HG03460 (cell line): ENCODE measurements around the gene STPG4.
A peak's percentile ranks its signal among the peaks of the same experiment; 100 is the strongest.
"Not testable (repeated sequence)": the region's sequence is repeated elsewhere in the genome, so short reads cannot be mapped to it uniquely, and the experiment has no call there.

Source experiments
- ATAC-seq: cut with Tn5 transposase; IDR thresholded peaks from one replicate; pipeline ENCODE4 v1.9.1; 2021; ENCODE audit not compliant: unreplicated experiment

STPG4 gene, protein sequence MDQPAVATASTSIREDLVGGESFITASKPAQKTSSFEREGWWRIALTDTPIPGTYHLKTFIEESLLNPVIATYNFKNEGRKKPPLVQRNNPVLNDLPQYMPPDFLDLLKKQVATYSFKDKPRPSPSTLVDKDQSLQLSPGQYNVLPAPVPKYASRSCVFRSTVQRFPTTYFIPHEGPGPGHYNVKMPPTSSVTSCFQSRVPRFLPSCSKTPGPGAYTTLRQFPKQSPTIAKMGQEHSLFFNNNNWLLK

DNA sequence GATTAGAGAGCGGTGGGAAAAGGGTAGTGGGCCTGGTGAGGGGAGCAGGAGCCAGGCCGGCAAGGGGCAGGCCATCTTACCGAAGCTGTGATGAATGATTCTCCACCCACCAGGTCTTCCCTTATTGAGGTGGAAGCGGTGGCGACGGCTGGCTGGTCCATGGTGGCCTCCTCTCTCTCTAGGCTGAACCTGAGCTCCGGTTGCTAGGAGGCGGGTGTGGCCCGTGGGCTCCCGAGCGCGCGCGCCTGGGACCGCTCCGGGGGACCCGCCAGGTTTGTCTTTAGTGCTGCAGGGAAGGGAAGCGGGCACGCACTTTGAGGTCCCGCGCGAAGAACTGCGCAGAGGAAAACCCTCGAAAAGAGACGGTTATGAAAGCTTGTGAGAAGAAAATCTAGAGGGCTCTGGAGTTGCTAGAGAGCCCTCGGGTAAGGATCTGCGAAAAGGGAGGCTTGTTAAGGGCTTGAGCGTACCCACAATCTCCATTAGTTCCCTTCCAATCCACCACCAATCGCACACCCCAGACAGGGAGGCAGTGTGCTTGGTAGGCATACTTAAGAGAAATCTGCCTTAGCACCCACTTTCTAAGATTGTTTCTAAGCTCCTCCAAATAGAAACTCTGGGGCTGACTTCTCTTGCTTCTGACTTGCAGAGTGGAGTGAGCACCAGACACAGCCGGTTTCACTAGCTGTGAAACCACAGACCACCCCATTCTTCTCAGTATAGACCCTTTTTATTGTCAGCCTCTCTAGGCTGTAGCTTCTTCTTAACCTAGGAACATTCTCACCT is at the start of gene STPG4:
STPG4 (minus strand) TSS at position 218 of the 786 bp plus-strand sequence; CDS start at position 161, 57 bp downstream.
- peak; percentile 64 for ATAC-seq

DNA sequence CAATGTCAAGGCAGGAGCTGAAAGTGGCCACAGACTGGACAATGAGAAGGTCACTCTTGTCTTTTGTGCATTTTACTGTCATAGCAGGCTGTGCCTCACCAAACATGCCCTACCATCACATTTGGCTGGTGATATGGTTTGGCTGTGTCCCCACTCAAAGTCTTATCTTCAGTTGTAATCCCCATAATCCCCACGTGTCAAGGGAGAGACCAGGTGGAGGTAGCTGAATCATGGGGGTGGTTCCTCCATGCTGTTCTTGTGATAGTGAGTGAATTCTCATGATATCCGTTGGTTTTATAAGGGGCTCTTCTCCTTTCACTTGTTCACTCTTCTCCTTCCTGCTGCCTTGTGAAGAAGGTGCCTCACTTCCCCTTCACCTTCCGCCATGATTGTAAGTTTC is 49.6 kb upstream of the STPG4 start:
- no peak for ATAC-seq

DNA sequence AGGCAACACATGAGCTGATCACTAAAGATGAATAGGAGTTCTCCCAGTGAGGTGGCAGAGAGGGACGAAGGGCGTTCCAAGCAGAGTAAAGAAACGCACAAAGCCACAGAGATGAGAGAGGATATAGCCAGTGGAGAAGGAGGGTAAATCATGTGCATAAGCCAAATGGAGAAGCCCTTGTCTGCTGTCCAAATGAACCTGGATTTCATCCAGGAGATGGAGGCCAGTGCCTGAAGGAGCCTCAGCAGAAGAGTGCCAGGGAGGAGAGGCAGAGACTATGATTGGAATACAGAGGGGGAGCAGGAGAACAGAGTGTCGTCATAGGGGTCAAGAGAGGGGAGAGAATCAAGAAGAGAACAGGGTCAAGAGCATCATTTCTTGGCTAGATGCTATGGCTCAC is 48.9 kb upstream of the STPG4 start:
- no peak for ATAC-seq

DNA sequence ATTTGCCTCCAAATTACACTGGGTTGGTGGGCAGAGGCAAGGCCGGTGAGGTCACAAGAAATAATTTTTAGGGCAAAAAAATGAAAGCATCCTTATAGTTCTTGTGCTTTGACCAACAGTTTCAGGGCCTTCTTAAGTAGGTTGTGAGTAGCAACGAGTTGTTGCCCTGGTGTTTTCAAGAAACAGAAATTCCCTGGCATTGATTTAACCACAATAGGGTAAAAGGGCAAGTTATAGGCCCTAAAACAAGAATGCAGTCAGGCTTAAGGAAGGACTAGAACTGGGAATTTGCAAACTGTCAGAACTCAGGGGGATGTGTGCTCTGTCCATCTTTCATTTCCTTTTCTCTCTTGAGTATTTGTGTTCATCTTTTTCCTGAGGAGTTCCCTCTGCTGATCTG is 46.1 kb upstream of the STPG4 start:
- no peak for ATAC-seq

DNA sequence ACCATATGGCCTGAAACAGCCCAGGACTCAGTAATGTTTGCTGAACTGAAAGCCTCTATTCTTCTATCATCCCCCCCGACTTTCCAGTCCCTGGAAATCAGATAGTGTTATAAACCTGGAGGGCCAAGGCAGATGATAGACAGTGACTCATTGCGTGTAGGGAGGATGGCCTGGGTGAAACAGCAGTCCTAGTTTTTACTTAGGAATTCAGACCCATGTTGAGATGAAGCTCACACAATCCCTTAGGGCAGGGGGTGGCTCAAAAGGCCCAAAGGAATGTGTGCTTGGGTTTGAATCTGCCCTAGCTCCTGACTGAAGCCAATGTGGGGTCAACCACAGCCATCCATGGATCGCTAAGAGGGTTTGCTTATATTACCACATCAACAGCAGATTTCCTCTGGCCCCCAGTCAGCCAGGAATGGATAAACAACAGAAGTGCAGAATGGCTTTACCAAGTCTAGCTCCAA is 43.9 kb upstream of the STPG4 start:
- ATAC-seq: no peak

DNA sequence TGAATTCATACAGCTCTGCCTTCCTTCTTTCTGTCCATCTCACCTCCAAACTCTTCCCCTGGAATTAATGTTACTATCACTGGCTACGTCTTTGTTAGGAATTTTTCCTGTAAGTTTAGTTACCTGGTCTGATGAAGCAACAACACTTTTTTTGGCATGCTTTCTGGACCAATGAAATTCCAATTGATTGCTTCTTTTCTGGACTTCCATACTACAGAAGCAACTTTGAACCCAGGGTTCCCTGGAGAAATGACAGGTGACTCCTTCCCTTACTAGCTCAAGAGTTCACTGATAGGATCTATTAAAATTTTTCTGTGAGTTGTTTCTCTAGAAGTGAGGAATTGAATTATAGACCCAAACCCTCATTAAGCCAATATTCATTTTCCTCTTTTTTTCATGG is 41.4 kb upstream of the STPG4 start:
- ATAC-seq: no peak

DNA sequence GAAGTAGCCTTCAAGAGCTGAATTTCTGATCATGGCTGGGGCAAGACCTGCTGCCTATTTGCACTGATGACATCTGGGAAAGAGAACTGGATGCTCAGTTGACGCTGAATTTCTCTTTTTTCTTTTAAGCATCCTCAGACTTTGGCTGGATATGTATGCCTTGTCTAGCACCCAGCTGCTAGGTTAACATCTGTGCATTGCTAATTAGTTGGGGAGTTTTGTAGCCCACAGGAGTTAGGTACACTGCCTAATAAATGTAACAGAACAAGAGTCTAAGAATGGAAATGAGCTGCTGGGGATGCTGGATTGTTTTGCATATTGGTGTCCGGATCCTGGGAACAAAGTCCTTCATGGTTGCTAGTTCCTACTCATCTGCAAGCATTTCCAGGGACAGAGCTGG is 40.9 kb upstream of the STPG4 start:
- ATAC-seq: no peak

DNA sequence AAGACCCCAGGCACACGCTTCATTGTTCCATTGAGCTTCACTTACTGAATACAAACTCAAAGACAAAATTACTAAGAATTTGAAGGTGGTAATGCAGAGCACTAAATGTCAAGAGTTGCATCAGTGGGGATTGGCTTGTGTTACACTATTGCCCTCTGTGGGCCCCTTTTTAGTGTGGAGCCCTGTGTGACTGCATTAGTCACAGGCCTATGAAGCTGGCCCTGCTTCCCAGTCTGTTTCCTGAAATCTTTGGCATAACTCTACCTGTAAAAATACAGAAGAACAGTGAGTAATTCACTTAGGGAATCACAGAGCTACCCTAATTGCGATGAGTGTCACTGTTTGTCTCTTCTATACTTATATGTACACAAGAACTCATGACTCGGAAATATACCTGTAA is 40.0 kb upstream of the STPG4 start:
- no peak for ATAC-seq

DNA sequence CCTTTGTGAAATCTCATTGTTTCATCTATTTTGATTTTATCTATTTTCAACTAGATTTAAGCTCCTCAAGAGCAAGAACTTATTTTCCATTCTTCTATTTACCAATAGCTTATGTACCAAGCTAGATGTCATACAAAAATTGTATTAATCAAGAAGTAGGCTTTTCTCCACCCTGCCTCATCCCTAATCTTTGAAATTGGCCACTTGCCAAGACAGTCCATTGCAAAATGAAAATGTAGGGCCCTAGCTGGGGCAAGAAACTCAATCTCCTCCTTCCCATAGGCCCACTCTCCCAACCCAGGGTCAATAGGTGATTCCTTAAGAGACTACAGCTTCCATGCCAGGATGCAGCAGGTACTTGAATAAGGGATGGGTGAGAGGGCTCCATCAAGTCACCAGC is 39.3 kb upstream of the STPG4 start:
- ATAC-seq: no peak

DNA sequence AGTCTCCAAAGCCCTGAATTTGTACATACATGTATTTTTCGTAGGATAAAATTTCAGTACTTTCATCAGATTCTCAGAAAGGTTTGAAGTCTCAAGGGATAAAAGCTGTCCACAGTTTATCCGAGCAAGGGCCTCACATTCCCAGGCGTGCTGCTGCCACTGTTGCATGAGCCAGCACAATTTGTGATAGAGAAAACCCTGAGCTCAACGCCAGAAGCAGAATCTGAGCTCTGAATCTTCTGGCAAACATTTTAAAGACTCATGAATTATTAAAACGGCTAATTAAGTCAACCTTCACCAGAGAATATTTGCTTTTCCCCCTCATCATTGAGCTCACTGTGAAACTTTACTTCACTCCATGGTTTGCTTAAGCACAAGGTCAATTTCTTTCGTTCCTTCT is 38.5 kb upstream of the STPG4 start:
- ATAC-seq: no peak

DNA sequence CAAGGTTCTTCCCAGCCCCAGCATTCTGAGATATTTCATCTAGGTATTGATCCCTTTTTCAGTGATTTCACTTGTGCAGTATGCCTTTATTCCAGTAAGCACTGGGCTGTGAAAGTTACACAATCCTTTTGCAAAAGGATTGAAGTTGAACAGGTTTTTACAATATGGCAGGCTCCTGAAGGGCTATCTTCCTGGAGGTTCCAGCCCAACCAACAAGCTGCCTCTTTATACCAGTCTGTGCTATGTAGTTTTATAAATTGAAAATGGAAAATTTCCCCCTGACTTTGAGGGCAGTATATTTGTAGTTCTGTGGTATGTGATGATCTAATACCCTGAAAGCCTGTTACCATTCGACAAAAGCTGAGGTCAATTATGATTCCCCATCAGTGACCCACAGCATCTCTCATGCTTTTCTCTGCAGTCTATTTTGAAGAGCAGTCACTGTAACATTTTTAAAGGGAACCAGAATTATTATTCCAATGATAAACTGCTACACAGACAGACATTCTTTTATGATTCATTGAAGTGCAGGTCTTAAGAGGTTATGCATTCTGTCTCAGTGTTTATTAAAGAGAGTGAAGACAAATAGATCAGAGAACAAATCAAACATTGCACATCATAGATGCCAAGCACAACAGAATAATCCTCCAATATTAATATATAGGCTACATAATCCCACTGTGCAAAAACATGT is 35.2 kb upstream of the STPG4 start:
- no peak for ATAC-seq

DNA sequence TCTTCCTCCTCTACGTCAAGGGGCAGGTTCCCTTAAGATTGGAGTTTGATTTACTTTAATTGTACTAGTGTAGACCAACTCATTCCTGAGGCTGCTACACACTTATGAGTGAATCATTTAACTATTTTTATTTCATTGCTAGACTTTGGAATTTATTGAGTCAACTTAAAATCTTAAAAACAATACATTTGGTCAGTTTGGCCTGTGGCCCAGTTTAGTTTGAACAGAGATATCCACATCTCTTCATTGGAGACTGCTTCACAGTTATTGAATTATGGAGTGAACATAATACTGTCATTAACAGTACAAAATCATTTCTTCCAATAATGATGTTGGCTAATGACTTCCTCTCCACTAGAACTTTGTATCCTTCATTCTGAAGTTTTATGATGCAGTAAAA is 34.5 kb upstream of the STPG4 start:
- no peak for ATAC-seq

DNA sequence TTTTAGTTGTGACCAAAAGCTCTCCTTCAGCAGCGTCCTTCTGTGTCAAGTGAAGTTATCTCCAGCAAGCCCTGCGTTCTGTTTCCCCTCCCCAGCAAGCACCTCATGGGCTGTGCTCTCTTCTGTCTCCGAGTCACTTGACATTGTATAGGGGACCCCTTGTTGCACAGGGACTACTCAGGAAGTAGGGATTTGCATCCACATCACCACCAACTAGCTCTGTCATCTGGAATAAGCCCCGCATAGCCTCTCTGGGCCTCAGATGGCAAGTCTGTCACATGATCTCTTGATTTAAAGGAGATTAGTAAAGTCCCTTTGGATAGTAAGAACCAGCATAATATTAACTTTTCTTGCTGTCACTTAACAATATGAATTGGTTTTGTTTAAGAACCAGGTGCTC is 32.0 kb upstream of the STPG4 start:
- no peak for ATAC-seq

DNA sequence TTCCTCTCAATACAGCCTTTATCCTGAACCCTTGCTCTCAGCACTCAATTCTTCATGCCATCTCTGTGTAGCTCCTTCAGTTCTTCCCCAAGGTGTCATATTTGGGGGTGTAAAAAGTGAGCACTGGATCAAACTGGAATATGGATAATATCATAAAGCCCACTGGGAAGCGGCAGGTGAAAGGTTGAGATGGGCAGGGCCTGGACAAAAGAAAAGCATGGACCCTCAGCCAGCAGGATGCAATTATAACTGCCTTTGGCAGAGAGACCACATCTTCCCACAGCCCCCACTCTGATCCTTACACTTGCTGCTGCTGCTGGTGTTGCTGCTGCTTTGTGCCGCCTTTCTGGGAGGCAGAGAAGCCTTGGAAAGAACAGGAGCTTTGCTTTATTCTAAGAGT is 31.2 kb upstream of the STPG4 start:
- no peak for ATAC-seq

DNA sequence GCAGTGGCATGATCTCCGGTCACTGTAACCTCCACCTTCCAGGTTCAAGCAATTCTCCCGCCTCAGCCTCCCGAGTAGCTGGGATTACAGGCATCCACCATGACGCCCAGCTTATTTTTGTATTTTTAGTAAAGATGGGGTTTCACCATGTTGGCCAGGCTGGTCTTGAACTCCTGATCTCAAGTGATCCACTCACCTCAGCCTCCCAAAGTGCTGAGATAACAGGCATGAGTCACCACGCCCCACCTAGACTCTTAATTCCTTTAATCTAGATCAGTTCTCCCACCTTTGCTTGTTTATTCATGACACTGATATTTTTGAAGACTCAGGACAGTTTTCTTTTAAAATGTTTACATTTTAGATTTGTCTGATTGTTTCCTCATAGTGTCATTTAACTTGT is 30.0 kb upstream of the STPG4 start:
- ATAC-seq: not testable (repeated sequence)

DNA sequence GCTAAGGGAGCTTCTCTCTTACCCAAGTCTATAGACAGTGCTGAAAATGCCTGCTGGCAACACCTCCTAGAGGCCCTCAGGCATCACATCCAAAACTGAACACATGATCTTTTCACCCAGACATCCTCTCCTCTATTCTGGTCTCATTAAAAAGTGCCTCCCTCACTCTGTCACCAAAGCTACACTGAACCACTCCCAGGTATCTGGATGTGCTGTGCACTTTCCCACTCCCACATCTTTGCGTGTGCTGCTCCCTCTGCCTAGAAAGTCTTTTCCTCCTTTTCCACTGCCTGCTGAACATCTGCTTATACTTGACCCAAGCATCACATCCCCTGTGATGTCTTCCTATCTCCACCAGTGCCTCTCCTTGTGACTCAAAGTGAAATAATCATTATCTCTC is 26.1 kb upstream of the STPG4 start:
- no peak for ATAC-seq

DNA sequence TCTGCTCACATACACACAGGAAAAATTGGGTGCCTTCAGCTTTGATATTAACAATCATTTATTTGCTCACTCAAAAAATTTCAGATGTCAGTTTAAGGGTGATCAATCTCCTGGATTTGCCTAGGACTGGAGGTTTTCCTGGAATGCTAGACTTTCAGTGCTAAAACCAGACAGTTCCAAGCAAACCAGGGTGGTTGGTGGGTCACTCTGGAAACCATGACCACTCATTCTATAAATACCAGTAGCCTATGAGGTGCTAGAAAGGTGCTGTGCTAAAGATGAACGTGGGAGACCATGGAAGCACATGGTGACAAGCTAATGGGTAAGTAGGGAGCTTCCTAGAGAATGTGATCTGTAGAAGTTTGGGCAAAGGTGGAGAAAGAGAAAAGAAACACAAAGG is 25.4 kb upstream of the STPG4 start:
- ATAC-seq: no peak

DNA sequence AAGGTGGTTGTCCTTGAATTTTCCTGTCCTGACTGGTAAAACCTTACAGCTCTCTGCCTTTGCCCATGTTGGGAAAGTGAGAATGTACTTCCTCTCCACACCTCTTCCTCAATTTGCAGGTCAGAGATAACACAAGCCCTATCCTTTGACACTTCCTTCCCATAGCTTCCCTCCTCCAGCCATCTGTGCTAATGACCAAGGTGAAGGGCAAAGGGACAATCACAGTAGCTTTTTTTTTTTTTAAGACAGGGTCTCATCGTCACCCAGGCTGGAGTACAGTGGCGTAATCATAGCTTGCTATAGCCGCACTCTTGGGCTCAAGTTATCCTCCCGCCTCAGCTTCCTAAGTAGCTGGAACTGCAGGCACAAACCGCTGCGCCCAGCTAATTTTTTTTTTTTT is 24.3 kb upstream of the STPG4 start:
- ATAC-seq: no peak

DNA sequence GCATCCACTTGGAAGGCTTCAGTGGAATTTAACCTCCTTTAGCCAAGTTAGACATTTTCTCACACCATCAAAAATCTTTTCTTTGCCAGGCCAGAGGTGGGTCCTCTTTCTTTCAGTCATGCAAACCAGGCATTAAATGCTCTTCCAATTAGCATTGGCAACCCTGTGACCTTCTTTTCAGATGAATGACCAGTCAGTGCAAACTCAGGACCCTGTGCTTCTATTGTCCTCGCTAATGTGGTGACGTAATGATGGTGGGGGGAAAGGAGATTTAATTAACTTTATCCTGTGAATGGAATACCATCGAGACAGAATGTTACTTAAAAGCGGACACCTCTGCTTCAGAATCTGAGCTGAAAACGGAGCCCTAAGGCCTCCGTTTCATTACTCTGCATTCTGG is 23.2 kb upstream of the STPG4 start:
- no peak for ATAC-seq

DNA sequence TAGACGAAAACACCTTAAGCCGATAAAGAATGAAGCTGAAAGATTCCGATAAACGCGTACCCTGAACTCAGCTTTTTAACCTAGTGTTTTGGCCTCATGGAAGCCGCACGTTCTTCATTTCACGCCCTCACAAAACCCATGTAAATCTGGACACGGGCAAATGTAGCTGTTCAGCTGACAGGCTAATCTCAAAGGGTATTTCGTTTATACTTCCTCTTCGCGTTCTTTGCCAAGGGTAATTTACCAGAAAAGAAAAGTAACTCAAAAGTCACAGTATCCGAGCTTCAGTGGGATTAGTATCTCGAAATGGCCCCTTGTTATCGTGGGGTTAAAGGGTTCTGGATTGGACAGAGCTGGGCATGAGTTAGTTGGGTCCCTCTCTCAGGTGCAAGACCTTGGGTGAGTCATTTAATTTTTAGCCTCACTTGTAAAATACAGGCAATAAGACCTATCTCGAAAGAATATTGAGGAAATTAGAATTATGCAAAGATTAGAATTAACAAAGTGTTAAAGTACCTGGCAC is 22.0 kb upstream of the STPG4 start:
- ATAC-seq: peak; percentile 4

DNA sequence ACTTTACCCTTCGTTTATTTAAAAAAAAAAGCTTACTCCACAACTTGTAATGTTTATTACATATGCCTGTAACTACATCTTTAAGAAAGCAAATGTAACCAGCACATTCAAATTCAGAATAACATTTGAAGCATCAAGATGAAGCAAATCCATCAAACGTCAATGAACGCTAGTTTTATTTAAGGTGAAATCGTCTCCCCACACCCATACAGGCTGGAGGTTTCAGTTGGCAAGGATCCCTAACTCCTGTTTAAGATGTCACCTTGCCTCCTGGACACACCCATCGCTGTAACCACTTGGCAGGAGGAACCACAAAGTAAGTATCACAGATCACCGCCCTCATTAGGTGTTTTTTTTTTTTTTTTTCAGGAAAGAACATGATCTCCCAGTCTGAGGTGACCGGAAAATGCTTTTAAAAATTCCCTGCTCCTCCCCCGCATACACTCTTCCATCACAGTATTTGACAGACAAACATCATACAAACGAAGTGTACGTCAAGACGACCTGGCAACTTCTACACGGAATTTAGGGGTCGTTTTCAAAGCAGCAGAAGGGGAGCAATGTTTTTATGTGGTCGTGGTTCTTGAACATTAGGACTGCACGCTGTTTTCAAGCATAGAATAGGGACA is 19.7 kb upstream of the STPG4 start:
- ATAC-seq: no peak
